HCT116 (cell line): Measurements from ENCODE around the gene PSMD4.

Experiments
- CEBPB ChIP-seq: IDR thresholded peaks from 2 replicates; pipeline ENCODE4 v1.6.1; 2012; ENCODE audit warnings: low read depth
- EGR1 ChIP-seq: IDR thresholded peaks from 2 replicates; pipeline ENCODE4 v1.6.1; 2012; ENCODE audit warnings: low read depth
- EZH2 ChIP-seq: fragments of 200-600 bp; sonication (generic); IDR thresholded peaks from 2 replicates; pipeline ENCODE4 v1.6.1; 2017; ENCODE audit warnings: antibody characterized with exemption, mixed run types
- EZH2phosphoT487 ChIP-seq: fragments of 200-600 bp; IDR thresholded peaks from 2 replicates; pipeline ENCODE4 v1.6.1; 2018; ENCODE audit warnings: antibody characterized with exemption, borderline replicate concordance
- POLR2A ChIP-seq: IDR thresholded peaks from 2 replicates; pipeline ENCODE4 v1.7.0; 2011; ENCODE audit warnings: borderline replicate concordance; ENCODE audit not compliant: insufficient read depth, insufficient read length; ENCODE audit errors: extremely low read depth
- POLR2AphosphoS5 ChIP-seq: IDR thresholded peaks from 2 replicates; pipeline ENCODE4 v1.6.1; 2011; ENCODE audit warnings: mild to moderate bottlenecking, low read depth, low read length, moderate library complexity
- SIN3A ChIP-seq: IDR thresholded peaks from 2 replicates; pipeline ENCODE4 v1.6.1; 2012; ENCODE audit warnings: low read depth
- SP1 ChIP-seq: IDR thresholded peaks from 2 replicates; pipeline ENCODE4 v1.6.1; 2012; ENCODE audit warnings: low read depth
- SRF ChIP-seq: IDR thresholded peaks from 2 replicates; pipeline ENCODE4 v1.6.1; 2012; ENCODE audit warnings: low read depth
- TCF7L2 ChIP-seq: IDR thresholded peaks from 2 replicates; pipeline ENCODE4 v1.7.0; 2011; ENCODE audit warnings: borderline replicate concordance, inconsistent platforms; ENCODE audit not compliant: insufficient read depth, insufficient read length; ENCODE audit errors: extremely low read depth
- ZNF274 ChIP-seq: fragments of 200-500 bp; sonication (Bioruptor generic); IDR thresholded peaks from 2 replicates; pipeline ENCODE4 v1.6.1; 2014; ENCODE audit warnings: mild to moderate bottlenecking, low read depth, low read length, inconsistent platforms
- TF ChIP-seq, protein P1 (sequence below): IDR thresholded peaks from 2 replicates; pipeline ENCODE4 v1.6.1; 2012
- TF ChIP-seq, protein P2 (sequence below), 3 experiments: fragments of 200-600 bp in 1 of 3; sonication (generic) in 1 of 3; IDR thresholded peaks in 2 of 3; conservative IDR thresholded peaks in 1 of 3; 2 replicates each; pipeline ENCODE4 v1.5.1; 2012 to 2017; ENCODE audit warnings: low read depth in 2 of 3, low read length in 2 of 3, antibody characterized with exemption in 1 of 3, borderline replicate concordance in 1 of 3, control low read depth in 1 of 3, mild to moderate bottlenecking in 1 of 3, mixed read lengths in 1 of 3, mixed run types in 1 of 3, moderate library complexity in 1 of 3; ENCODE audit not compliant: insufficient read depth in 1 of 3
- TF ChIP-seq, protein P3 (sequence below): IDR thresholded peaks from 2 replicates; pipeline ENCODE4 v1.6.1; 2012

DNA sequence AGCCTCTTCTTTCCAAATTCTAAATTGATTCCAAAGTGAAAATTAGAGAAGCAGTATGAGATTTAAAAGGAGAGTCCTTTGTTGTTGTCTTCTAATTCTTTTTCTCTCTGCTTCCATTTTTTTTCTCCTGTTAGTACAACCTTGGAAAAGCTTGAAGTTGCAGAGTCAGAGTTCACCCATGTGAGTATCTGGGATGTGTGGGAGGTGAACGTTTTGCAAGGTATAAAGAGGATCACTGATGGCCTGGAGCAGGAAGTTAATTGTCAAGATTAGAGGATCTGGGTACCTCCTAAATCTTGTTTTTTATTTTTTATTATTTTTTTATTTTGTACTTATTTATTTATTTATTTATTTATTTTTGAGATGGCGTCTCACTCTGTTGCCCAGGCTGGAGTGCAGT lies 7.7 kb upstream of the PSMD4 start:
- no peak for TF ChIP-seq EZH2
- TF ChIP-seq ZNF274, result no peak
- TF ChIP-seq, protein P1, sequence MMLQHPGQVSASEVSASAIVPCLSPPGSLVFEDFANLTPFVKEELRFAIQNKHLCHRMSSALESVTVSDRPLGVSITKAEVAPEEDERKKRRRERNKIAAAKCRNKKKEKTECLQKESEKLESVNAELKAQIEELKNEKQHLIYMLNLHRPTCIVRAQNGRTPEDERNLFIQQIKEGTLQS, result no peak
- TF ChIP-seq SIN3A, result no peak
- TF ChIP-seq, protein P2, sequence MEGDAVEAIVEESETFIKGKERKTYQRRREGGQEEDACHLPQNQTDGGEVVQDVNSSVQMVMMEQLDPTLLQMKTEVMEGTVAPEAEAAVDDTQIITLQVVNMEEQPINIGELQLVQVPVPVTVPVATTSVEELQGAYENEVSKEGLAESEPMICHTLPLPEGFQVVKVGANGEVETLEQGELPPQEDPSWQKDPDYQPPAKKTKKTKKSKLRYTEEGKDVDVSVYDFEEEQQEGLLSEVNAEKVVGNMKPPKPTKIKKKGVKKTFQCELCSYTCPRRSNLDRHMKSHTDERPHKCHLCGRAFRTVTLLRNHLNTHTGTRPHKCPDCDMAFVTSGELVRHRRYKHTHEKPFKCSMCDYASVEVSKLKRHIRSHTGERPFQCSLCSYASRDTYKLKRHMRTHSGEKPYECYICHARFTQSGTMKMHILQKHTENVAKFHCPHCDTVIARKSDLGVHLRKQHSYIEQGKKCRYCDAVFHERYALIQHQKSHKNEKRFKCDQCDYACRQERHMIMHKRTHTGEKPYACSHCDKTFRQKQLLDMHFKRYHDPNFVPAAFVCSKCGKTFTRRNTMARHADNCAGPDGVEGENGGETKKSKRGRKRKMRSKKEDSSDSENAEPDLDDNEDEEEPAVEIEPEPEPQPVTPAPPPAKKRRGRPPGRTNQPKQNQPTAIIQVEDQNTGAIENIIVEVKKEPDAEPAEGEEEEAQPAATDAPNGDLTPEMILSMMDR (IDR thresholded peaks at IDR 0.05 in 2 of 3, conservative IDR thresholded peaks at IDR 0.05 in 1 of 3; ENCODE audit: borderline replicate concordance in 1 of 3, insufficient read depth in 1 of 3, low read depth in 2 of 3, low read length in 2 of 3), result no peak
- no peak for TF ChIP-seq TCF7L2
- no peak for TF ChIP-seq POLR2AphosphoS5
- TF ChIP-seq, protein P3, sequence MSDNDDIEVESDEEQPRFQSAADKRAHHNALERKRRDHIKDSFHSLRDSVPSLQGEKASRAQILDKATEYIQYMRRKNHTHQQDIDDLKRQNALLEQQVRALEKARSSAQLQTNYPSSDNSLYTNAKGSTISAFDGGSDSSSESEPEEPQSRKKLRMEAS, result no peak
- TF ChIP-seq EZH2phosphoT487, result no peak
- TF ChIP-seq EGR1, result no peak
- TF ChIP-seq POLR2A, result no peak
- TF ChIP-seq SP1, result no peak
- no peak for TF ChIP-seq SRF
- TF ChIP-seq CEBPB, result no peak
